Loucy (cell line): ENCODE results near the gene NPEPL1.

Experiments
- CTCF ChIP-seq: fragments of 200-600 bp; sonication (generic); conservative IDR thresholded peaks from 2 replicates; pipeline ENCODE4 v1.5.1; 2014; ENCODE audit warnings: mild to moderate bottlenecking, antibody characterized with exemption, low read length
- EZH2phosphoT487 ChIP-seq: fragments of 200-600 bp; IDR thresholded peaks from 2 replicates; pipeline ENCODE4 v1.6.1; 2018; ENCODE audit warnings: antibody characterized with exemption, mild to moderate bottlenecking, moderate library complexity, borderline replicate concordance

- no peak for TF ChIP-seq CTCF
- no peak for TF ChIP-seq EZH2phosphoT487
These were observed 61.4 kb downstream of the NPEPL1 start for GRCh38 chr20:58753922-58754551.
